HepG2 (cell line): ENCODE data around the gene UBXN1. TPM values are rescaled to one million over a fixed set of nuclear protein-coding genes. Genes with fewer than 3 reads are reported as not detected.

Experiments
- ERF ChIP-seq: IDR thresholded peaks from 2 replicates; pipeline ENCODE4 v1.6.1; 2018; ENCODE audit warnings: missing biosample characterization, missing genetic modification reagents
- FOXC1 ChIP-seq: sonication (generic); formaldehyde crosslinking; IDR thresholded peaks from 2 replicates; pipeline ENCODE4 v1.8.0; 2022; ENCODE audit warnings: mild to moderate bottlenecking, missing genetic modification reagents, borderline replicate concordance
- IRF2 ChIP-seq: IDR thresholded peaks from 2 replicates; pipeline ENCODE4 v1.6.1; 2018; ENCODE audit warnings: missing genetic modification reagents, missing compliant biosample characterization
- JUND ChIP-seq: sonication (generic); formaldehyde crosslinking; IDR thresholded peaks from 2 replicates; pipeline ENCODE4 v1.8.0; 2022; ENCODE audit warnings: mild to moderate bottlenecking, missing genetic modification reagents
- MYC ChIP-seq: sonication (generic); formaldehyde crosslinking; IDR thresholded peaks from 2 replicates; pipeline ENCODE4 v1.9.0; 2021; ENCODE audit warnings: missing genetic modification reagents, borderline replicate concordance
- ZNF205 ChIP-seq: IDR thresholded peaks from 2 replicates; pipeline ENCODE4 v1.6.1; 2018; ENCODE audit warnings: missing biosample characterization, missing genetic modification reagents
- ZNF296 ChIP-seq: sonication (generic); formaldehyde crosslinking; conservative IDR thresholded peaks from 2 replicates; pipeline ENCODE4 v1.5.0; 2020; ENCODE audit warnings: mild to moderate bottlenecking, missing genetic modification reagents
- ZNF30 ChIP-seq: sonication (generic); formaldehyde crosslinking; IDR thresholded peaks from 2 replicates; pipeline ENCODE4 v1.5.0; 2020; ENCODE audit warnings: mild to moderate bottlenecking, missing genetic modification reagents
- ZNF550 ChIP-seq: sonication (generic); formaldehyde crosslinking; IDR thresholded peaks from 2 replicates; pipeline ENCODE4 v1.4.0; 2020; ENCODE audit warnings: mild to moderate bottlenecking, missing genetic modification reagents, borderline replicate concordance
- polyA plus RNA-seq, 8 experiments: library from polyadenylated mRNA; depleted of rRNA in 3 of 8; stranded (reverse) in 7 of 8; unstranded in 1 of 8; fragments of >200 nt; fragmentation: Illumina TruSeq in 4 of 8; extraction: Trizol in 4 of 8; gene quantifications; 2 replicates each; pipeline versions ENCODE4 v1.2.1 to v1.2.3, GENCODE V29; 2011 to 2016; ENCODE audit warnings: low read depth in 4 of 8, missing spikeins in 1 of 8, mixed read lengths in 1 of 8; ENCODE audit not compliant: insufficient read depth in 1 of 8
- total RNA-seq, 5 experiments: library from RNA; depleted of rRNA; stranded (reverse); fragments of >200 nt; fragmentation: Illumina TruSeq; extraction: Trizol; gene quantifications; 2 replicates each; pipeline ENCODE4 v1.2.3, GENCODE V29; 2016; ENCODE audit warnings: low read depth in 1 of 5
- TF ChIP-seq, protein P1 (sequence below): fragments of 450-650 bp; IDR thresholded peaks from 2 replicates; pipeline ENCODE4 v1.6.1; 2017; ENCODE audit warnings: mild to moderate bottlenecking
- TF ChIP-seq, protein P2 (sequence below): sonication (generic); formaldehyde crosslinking; IDR thresholded peaks from 2 replicates; pipeline ENCODE4 v1.8.0; 2022; ENCODE audit warnings: mild to moderate bottlenecking, missing genetic modification reagents; ENCODE audit not compliant: insufficient replicate concordance
- TF ChIP-seq, protein P3 (sequence below): sonication (generic); formaldehyde crosslinking; IDR thresholded peaks from 2 replicates; pipeline ENCODE4 v1.9.0; 2022; ENCODE audit warnings: missing genetic modification reagents, mild to moderate bottlenecking, borderline replicate concordance
- TF ChIP-seq, protein P4 (sequence below): sonication (generic); formaldehyde crosslinking; conservative IDR thresholded peaks from 2 replicates; pipeline ENCODE4 v1.4.0; 2020; ENCODE audit warnings: missing genetic modification reagents
- TF ChIP-seq, protein P5 (sequence below): sonication (generic); formaldehyde crosslinking; IDR thresholded peaks from 2 replicates; pipeline ENCODE4 v1.5.1; 2020; ENCODE audit warnings: missing genetic modification reagents, mild to moderate bottlenecking, borderline replicate concordance
- TF ChIP-seq, protein P6 (sequence below): sonication (generic); formaldehyde crosslinking; IDR thresholded peaks from 2 replicates; pipeline ENCODE4 v1.8.1; 2022; ENCODE audit warnings: low read depth, mild to moderate bottlenecking, missing genetic modification reagents
- TF ChIP-seq, protein P7 (sequence below): IDR thresholded peaks from 2 replicates; pipeline ENCODE4 v1.6.1; 2016; ENCODE audit warnings: missing compliant biosample characterization, missing genetic modification reagents, borderline replicate concordance

UBXN1 gene
- total and polyA plus RNA-seq, 2 of the 13 experiments (the other 11 are each of a cell fraction or from before 2014, with no cell fraction given): 47.5 to 52.4 TPM

DNA sequence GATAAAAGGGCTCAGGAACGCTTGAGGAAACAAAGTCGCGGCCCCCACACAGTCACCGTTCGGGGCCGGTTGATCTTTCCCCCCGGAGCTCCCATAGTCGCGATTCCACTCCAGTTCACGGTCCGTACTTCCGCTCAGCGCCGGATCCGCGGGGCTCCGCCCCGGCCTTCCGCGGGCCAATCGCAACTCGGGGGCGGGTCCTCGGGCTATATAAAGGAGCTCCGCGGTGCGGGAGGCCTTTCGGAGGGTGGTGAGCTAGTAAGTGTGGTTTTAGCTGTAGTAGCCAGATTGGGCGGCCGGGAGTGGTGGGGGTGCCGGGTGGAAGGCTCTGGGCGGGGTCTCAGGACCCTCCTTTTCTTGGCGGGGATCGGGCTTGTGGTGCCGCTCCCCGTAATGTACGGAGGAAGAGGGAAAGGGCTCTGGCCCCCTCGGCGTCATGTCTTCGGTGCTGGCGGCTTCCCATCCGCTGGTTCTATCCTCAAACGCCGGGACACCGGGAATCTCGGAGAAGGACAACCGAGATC, 13.7 kb downstream of the UBXN1 start, which contains the start of the genes C11orf98 and CSKMT (continued):
- TF ChIP-seq, protein P1, sequence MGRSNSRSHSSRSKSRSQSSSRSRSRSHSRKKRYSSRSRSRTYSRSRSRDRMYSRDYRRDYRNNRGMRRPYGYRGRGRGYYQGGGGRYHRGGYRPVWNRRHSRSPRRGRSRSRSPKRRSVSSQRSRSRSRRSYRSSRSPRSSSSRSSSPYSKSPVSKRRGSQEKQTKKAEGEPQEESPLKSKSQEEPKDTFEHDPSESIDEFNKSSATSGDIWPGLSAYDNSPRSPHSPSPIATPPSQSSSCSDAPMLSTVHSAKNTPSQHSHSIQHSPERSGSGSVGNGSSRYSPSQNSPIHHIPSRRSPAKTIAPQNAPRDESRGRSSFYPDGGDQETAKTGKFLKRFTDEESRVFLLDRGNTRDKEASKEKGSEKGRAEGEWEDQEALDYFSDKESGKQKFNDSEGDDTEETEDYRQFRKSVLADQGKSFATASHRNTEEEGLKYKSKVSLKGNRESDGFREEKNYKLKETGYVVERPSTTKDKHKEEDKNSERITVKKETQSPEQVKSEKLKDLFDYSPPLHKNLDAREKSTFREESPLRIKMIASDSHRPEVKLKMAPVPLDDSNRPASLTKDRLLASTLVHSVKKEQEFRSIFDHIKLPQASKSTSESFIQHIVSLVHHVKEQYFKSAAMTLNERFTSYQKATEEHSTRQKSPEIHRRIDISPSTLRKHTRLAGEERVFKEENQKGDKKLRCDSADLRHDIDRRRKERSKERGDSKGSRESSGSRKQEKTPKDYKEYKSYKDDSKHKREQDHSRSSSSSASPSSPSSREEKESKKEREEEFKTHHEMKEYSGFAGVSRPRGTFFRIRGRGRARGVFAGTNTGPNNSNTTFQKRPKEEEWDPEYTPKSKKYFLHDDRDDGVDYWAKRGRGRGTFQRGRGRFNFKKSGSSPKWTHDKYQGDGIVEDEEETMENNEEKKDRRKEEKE: no peak
- TF ChIP-seq, protein P2, sequence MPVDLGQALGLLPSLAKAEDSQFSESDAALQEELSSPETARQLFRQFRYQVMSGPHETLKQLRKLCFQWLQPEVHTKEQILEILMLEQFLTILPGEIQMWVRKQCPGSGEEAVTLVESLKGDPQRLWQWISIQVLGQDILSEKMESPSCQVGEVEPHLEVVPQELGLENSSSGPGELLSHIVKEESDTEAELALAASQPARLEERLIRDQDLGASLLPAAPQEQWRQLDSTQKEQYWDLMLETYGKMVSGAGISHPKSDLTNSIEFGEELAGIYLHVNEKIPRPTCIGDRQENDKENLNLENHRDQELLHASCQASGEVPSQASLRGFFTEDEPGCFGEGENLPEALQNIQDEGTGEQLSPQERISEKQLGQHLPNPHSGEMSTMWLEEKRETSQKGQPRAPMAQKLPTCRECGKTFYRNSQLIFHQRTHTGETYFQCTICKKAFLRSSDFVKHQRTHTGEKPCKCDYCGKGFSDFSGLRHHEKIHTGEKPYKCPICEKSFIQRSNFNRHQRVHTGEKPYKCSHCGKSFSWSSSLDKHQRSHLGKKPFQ (CRISPR knock-in tag): no peak
- TF ChIP-seq FOXC1 (CRISPR knock-in tag) (no peak), ZNF205 (no peak), ZNF550 (CRISPR knock-in tag) (no peak), ERF (CRISPR knock-in tag) (peak; percentile 70; the same call in 1 of the 2 replicates), ZNF30 (CRISPR knock-in tag) (no peak), IRF2 (CRISPR knock-in tag) (peak; percentile 67; the same call in 1 of the 2 replicates), JUND (CRISPR knock-in tag) (no peak), MYC (CRISPR knock-in tag) (peak; percentile 59), ZNF296 (CRISPR knock-in tag) (no peak)
- TF ChIP-seq, protein P3, sequence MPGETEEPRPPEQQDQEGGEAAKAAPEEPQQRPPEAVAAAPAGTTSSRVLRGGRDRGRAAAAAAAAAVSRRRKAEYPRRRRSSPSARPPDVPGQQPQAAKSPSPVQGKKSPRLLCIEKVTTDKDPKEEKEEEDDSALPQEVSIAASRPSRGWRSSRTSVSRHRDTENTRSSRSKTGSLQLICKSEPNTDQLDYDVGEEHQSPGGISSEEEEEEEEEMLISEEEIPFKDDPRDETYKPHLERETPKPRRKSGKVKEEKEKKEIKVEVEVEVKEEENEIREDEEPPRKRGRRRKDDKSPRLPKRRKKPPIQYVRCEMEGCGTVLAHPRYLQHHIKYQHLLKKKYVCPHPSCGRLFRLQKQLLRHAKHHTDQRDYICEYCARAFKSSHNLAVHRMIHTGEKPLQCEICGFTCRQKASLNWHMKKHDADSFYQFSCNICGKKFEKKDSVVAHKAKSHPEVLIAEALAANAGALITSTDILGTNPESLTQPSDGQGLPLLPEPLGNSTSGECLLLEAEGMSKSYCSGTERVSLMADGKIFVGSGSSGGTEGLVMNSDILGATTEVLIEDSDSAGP (CRISPR knock-in tag): peak; percentile 79
- TF ChIP-seq, protein P4, sequence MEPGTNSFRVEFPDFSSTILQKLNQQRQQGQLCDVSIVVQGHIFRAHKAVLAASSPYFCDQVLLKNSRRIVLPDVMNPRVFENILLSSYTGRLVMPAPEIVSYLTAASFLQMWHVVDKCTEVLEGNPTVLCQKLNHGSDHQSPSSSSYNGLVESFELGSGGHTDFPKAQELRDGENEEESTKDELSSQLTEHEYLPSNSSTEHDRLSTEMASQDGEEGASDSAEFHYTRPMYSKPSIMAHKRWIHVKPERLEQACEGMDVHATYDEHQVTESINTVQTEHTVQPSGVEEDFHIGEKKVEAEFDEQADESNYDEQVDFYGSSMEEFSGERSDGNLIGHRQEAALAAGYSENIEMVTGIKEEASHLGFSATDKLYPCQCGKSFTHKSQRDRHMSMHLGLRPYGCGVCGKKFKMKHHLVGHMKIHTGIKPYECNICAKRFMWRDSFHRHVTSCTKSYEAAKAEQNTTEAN (CRISPR knock-in tag): 0 out of 2 replicates have a peak, but pooled peaks have one; percentile 33
- TF ChIP-seq, protein P5, sequence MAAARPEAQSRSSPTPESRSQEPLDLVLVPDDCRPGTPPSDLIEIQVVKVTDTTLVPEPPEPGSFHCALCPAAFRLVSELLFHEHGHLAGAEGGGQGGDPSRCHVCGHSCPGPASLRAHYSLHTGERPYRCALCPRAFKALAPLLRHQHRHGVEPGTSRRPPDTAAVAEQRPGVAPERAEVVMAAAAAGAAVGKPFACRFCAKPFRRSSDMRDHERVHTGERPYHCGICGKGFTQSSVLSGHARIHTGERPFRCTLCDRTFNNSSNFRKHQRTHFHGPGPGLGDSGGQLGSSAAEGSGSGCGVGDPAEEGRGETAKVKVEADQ (CRISPR knock-in tag): no peak
- TF ChIP-seq, protein P6, sequence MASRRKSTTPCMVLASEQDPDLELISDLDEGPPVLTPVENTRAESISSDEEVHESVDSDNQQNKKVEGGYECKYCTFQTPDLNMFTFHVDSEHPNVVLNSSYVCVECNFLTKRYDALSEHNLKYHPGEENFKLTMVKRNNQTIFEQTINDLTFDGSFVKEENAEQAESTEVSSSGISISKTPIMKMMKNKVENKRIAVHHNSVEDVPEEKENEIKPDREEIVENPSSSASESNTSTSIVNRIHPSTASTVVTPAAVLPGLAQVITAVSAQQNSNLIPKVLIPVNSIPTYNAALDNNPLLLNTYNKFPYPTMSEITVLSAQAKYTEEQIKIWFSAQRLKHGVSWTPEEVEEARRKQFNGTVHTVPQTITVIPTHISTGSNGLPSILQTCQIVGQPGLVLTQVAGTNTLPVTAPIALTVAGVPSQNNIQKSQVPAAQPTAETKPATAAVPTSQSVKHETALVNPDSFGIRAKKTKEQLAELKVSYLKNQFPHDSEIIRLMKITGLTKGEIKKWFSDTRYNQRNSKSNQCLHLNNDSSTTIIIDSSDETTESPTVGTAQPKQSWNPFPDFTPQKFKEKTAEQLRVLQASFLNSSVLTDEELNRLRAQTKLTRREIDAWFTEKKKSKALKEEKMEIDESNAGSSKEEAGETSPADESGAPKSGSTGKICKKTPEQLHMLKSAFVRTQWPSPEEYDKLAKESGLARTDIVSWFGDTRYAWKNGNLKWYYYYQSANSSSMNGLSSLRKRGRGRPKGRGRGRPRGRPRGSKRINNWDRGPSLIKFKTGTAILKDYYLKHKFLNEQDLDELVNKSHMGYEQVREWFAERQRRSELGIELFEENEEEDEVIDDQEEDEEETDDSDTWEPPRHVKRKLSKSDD: 0 out of 2 replicates have a peak, but pooled peaks have one; percentile 18
- TF ChIP-seq, protein P7, sequence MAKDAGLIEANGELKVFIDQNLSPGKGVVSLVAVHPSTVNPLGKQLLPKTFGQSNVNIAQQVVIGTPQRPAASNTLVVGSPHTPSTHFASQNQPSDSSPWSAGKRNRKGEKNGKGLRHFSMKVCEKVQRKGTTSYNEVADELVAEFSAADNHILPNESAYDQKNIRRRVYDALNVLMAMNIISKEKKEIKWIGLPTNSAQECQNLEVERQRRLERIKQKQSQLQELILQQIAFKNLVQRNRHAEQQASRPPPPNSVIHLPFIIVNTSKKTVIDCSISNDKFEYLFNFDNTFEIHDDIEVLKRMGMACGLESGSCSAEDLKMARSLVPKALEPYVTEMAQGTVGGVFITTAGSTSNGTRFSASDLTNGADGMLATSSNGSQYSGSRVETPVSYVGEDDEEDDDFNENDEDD: no peak; the same call in 1 of the 2 replicates
